ENCODE results near the gene ARHGAP31.
"Not testable (repeated sequence)": the region's sequence is repeated elsewhere in the genome, so short reads cannot be mapped to it uniquely, and the experiment has no call there.

DNA sequence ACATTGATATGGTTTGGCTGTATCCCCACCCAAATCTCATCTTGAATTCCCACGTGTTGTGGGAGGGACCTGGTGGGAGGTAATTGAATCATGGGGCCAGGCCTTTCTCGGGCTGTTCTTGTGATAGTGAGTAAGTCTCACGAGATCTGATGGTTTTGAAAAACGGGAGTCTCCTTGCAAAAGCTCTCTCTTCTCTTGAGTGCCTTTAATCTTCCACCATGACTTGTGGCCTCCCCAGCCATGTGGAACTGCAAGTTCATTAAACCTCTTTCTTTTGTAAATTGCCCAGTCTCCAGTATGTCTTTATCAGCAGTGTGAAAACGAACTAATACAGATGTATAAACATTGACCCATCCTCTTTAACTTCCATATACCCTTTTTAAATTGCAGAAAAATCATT is 26.6 kb downstream of the ARHGAP31 start:
- TF ChIP-seq, protein P1, sequence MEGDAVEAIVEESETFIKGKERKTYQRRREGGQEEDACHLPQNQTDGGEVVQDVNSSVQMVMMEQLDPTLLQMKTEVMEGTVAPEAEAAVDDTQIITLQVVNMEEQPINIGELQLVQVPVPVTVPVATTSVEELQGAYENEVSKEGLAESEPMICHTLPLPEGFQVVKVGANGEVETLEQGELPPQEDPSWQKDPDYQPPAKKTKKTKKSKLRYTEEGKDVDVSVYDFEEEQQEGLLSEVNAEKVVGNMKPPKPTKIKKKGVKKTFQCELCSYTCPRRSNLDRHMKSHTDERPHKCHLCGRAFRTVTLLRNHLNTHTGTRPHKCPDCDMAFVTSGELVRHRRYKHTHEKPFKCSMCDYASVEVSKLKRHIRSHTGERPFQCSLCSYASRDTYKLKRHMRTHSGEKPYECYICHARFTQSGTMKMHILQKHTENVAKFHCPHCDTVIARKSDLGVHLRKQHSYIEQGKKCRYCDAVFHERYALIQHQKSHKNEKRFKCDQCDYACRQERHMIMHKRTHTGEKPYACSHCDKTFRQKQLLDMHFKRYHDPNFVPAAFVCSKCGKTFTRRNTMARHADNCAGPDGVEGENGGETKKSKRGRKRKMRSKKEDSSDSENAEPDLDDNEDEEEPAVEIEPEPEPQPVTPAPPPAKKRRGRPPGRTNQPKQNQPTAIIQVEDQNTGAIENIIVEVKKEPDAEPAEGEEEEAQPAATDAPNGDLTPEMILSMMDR (IDR thresholded peaks at IDR 0.05), result not testable (repeated sequence)
- TF ChIP-seq POLR2A (IDR thresholded peaks at IDR 0.05), result not testable (repeated sequence)

All from tibial nerve (tissue), 3 donors.